Kidney epithelial cell (primary cell): ENCODE data around the gene C9. TPM values are rescaled to one million over a fixed set of nuclear protein-coding genes. Genes with fewer than 3 reads are reported as not detected.
"Not testable (repeated sequence)": the region's sequence is repeated elsewhere in the genome, so short reads cannot be mapped to it uniquely, and the experiment has no call there.

Experiments used
- DNase-seq: peaks from one replicate; pipeline ENCODE4 v3.0.0-alpha.2; 2010; ENCODE audit warnings: low read depth
- H3K27me3 ChIP-seq: 2 replicates; pipeline ENCODE4 v1.6.0; 2011; ENCODE audit warnings: low read length; ENCODE audit not compliant: control insufficient read depth, insufficient read depth
- H3K36me3 ChIP-seq: 2 replicates; pipeline ENCODE4 v1.5.1; 2011; ENCODE audit warnings: low read length; ENCODE audit not compliant: control insufficient read depth, insufficient read depth
- H3K4me3 ChIP-seq: 2 replicates; pipeline ENCODE4 v1.5.1; 2011; ENCODE audit warnings: low read depth, mild to moderate bottlenecking, control low read depth, low read length
- CTCF ChIP-seq: IDR thresholded peaks from 2 replicates; pipeline ENCODE4 v1.5.1; 2011; ENCODE audit warnings: mild to moderate bottlenecking, moderate library complexity, low read length, control low read depth, inconsistent platforms; ENCODE audit not compliant: insufficient read depth, poor library complexity, severe bottlenecking
- total RNA-seq: library from RNA; depleted of rRNA; stranded (reverse); fragments of >200 nt; gene quantifications from 2 replicates; pipeline ENCODE4 v1.2.3, GENCODE V29; 2015

Gene C9
- total RNA-seq, 1 donor from 2014 or later: not detected

DNA sequence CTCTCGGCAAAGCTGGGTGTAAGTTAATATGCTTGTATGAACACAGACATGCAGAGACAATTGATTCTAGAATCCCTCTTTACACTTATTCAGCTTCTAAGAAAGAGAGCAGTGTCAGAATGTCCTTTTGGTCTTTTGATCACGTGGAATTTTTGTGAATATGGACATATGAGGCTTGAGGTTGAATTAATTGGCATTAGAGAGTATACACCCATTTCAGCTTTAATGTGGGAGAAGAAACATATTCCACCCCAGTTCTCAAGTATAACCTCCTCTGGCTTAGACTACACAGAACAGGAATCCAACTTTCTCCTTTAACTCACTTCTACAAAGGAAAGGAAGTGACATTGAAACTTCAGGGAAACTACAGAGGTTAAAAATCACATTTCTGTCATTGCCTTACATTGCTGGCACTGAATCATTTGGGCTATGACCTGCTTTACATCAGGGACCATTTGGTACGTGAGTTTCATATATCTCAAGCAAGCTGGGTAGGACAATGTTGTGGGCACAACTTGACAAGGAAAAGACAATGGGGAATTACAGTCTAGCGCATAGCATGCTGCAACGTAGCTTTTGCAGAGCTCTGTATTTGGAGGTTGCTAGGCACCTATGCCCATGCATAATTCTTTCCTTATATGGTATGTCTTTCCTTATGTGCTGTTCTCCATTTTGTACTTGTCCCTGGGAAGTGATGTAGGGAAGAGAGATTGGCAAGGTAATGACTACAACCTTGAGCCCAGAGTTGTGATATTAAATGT is 41.0 kb upstream of the C9 start:
- H3K36me3 ChIP-seq: no peaks in the 10 kb centered on the region
- no peak for TF ChIP-seq CTCF
- no peaks in the 10 kb centered on the region for H3K27me3 ChIP-seq
- no peak overlapping the region for H3K4me3 ChIP-seq
- no peak for DNase-seq

DNA sequence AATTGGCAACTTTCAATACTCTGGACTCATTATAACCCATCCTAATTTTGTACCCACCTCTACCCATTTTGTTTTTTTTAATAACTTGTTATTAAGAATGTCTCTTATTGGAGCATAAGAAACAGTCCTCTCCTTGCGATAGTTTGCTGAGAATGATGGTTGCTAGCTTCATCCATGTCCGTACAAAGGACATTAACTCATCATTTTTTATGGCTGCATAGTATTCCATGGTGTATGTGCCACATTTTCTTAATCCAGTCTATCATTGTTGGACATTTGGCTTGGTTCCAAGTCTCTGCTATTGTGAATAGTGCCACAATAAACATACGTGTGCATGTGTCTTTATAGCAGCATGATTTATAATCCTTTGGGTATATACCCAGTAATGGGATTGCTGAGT is 39.5 kb upstream of the C9 start:
- H3K27me3 ChIP-seq, H3K4me3 ChIP-seq, DNase-seq, H3K36me3 ChIP-seq: not testable (repeated sequence)

DNA sequence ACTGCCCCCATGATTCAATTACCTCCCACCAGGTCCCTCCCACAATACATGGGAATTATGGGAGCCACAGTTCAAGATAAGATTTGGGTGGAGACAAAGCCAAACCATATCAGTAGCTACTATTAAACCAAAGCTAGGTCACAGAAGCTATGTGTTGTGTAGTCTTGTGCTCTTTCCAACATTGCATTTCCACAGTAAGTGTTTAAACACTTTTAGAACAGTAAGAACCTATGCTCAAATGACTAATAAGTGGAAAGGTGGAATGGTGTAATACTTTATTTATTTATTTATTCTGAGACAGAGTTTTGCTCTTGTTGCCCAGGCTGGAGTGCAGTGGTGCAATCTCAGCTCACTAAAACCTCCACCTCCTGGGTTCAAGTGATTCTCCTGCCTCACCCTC is 37.8 kb upstream of the C9 start:
- not testable (repeated sequence) for H3K27me3 ChIP-seq, H3K4me3 ChIP-seq, DNase-seq, H3K36me3 ChIP-seq

GRCh38 chr5:39400713-39401578 is 36.7 kb upstream of the C9 start:
- no peaks in the 10 kb centered on the region for H3K36me3 ChIP-seq
- TF ChIP-seq CTCF: no peak
- DNase-seq: no peak
- H3K4me3 ChIP-seq: no peak overlapping the region
- H3K27me3 ChIP-seq: no peaks in the 10 kb centered on the region

- H3K36me3 ChIP-seq: no peaks in the 10 kb centered on the region
- TF ChIP-seq CTCF: no peak
- peak; percentile 94 for DNase-seq
- H3K27me3 ChIP-seq: no peaks in the 10 kb centered on the region
- H3K4me3 ChIP-seq: no peak overlapping the region
These were observed 35.1 kb upstream of the C9 start for GRCh38 chr5:39399135-39400036.

DNA sequence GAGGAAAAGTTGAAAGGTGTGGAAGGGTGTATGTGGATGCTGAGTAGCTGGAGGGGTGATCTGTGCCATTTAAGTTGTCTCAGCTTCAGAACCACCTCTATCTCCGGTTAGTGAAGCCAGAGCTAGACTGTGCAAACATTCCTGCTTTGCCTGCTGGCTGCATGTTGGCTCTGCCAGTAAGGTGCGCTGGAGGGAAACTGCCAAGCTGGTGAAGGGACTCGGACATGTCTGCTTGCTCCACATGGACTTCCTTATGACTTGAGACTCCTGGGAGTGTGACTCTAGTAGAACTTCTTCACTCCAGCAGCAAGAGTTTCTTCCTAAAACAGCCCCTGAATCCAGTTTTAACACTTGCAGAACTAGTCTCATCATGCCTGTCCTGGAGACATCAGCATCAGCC is 32.5 kb upstream of the C9 start:
- H3K27me3 ChIP-seq: no peaks in the 10 kb centered on the region
- H3K36me3 ChIP-seq: no peaks in the 10 kb centered on the region
- no peak overlapping the region for H3K4me3 ChIP-seq
- DNase-seq: no peak
- no peak for TF ChIP-seq CTCF
